GM18907 (cell line): ENCODE measurements around the gene AUTS2.
A peak's percentile ranks its signal among the peaks of the same experiment; 100 is the strongest.

Source experiments
- ATAC-seq: cut with Tn5 transposase; IDR thresholded peaks from one replicate; pipeline ENCODE4 v1.9.1; 2021; ENCODE audit warnings: mild to moderate bottlenecking, moderate library complexity; ENCODE audit not compliant: unreplicated experiment

The AUTS2 gene

GRCh38 chr7:70384891-70385290, 786.6 kb downstream of the AUTS2 start:
- no peak for ATAC-seq

GRCh38 chr7:70387217-70387616, 788.9 kb downstream of the AUTS2 start:
- ATAC-seq = no peak

- no peak for ATAC-seq
Measured at GRCh38 chr7:70389531-70390151, 791.4 kb downstream of the AUTS2 start.

- ATAC-seq = no peak
Measured at GRCh38 chr7:70390251-70390650, 792.0 kb downstream of the AUTS2 start.

- no peak for ATAC-seq
Measured at GRCh38 chr7:70392256-70392876, 794.1 kb downstream of the AUTS2 start.

GRCh38 chr7:70392877-70393435, 794.7 kb downstream of the AUTS2 start:
- ATAC-seq = no peak

GRCh38 chr7:70393956-70394355, 795.7 kb downstream of the AUTS2 start:
- ATAC-seq = no peak

- no peak for ATAC-seq
Measured at GRCh38 chr7:70400829-70401380, 802.6 kb downstream of the AUTS2 start.

- ATAC-seq = no peak
Measured at GRCh38 chr7:70402069-70402468, 803.8 kb downstream of the AUTS2 start.

- no peak for ATAC-seq
Measured at GRCh38 chr7:70405241-70405640, 807.0 kb downstream of the AUTS2 start.

- ATAC-seq = no peak
Measured at GRCh38 chr7:70406186-70406949, 808.1 kb downstream of the AUTS2 start.

GRCh38 chr7:70406950-70407209, 808.6 kb downstream of the AUTS2 start:
- no peak for ATAC-seq

GRCh38 chr7:70408477-70408876, 810.2 kb downstream of the AUTS2 start:
- ATAC-seq = no peak

- no peak for ATAC-seq
Measured at GRCh38 chr7:70408891-70409290, 810.6 kb downstream of the AUTS2 start.

GRCh38 chr7:70410134-70410750, 812.0 kb downstream of the AUTS2 start:
- ATAC-seq = no peak

GRCh38 chr7:70414368-70414767, 816.1 kb downstream of the AUTS2 start:
- no peak for ATAC-seq

GRCh38 chr7:70415179-70415972, 817.1 kb downstream of the AUTS2 start:
- peak; percentile 56 for ATAC-seq

- peak; percentile 67 for ATAC-seq
Measured at GRCh38 chr7:70416347-70416985, 818.2 kb downstream of the AUTS2 start.

GRCh38 chr7:70416986-70417655, 818.8 kb downstream of the AUTS2 start:
- ATAC-seq = no peak
